Measurements from ENCODE around the gene ASAP2. TPM values are rescaled to one million over a fixed set of nuclear protein-coding genes. Genes with fewer than 3 reads are reported as not detected.

ASAP2 gene
- total RNA-seq, 1 experiment from 2014 or later: 12.6 TPM

DNA sequence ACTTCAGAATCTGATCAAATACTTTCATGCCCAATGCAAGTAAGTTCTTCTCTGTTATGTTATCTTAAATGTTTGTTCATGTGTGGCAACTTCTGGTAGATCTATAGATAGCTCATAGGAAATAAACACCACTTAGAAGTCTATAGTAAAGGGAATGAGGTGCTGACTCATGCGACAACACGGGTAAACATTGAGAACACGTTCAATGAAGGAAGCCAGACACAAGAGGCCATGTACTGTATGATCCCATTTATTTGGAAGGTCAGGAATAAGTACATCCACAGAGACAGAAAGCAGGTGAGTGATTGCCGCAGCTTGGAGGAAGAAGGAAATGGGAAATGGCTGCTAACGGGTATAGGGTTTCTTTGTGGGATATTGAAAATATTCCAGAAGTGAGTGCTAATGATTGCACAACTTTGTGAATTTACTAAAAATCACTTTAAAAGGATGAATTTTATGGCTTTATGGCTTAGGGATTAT, 121.3 kb downstream of the ASAP2 start:
- Histone ChIP-seq H3K27ac (ENCODE audit: insufficient read length, low read depth, low read length) (no peak overlapping the region), H3K23ac (ENCODE audit: insufficient read length, low read depth, low read length) (no peak overlapping the region), H4K5ac (ENCODE audit: insufficient read length, low read depth, low read length) (no peak overlapping the region), H2BK20ac (ENCODE audit: low read depth, low read length, poor library complexity, severe bottlenecking) (no peak overlapping the region), H3K14ac (ENCODE audit: insufficient read depth, low read length) (no peak overlapping the region), H3K56ac (ENCODE audit: insufficient read length, low read depth, low read length) (no peak overlapping the region), H3K9me3 (ENCODE audit: control insufficient read depth, low read depth, low read length) (no peaks in the 10 kb centered on the region), H2BK5ac (ENCODE audit: insufficient read length, low read length) (no peak overlapping the region), H3T11ph (ENCODE audit: low read length) (no peak overlapping the region), H2AFZ (ENCODE audit: low read length) (no peak overlapping the region), H3K79me1 (ENCODE audit: insufficient read depth, low read depth, low read length, poor library complexity, severe bottlenecking) (no peaks in the 10 kb centered on the region), H4K20me1 (ENCODE audit: control insufficient read depth, insufficient read depth, insufficient read length) (no peaks in the 10 kb centered on the region), H3K9ac (ENCODE audit: extremely low read depth, insufficient read length, low read length) (no peak overlapping the region), H3K4me1 (ENCODE audit: insufficient read depth, low read length) (0 out of 2 replicates have a peak, but pooled peaks cover 3% of the 10 kb centered on the region), H3K4me2 (ENCODE audit: insufficient read depth, insufficient read length, low read length) (no peak overlapping the region), H4K91ac (ENCODE audit: insufficient read length, low read depth, low read length) (no peak overlapping the region), H3K79me2 (ENCODE audit: insufficient read depth, low read length) (no peaks in the 10 kb centered on the region), H2AK5ac (ENCODE audit: insufficient read length, low read length) (no peak overlapping the region), H2BK12ac (ENCODE audit: insufficient read length, low read depth, low read length) (no peak overlapping the region), H3K27me3 (ENCODE audit: insufficient read depth, low read length) (no peaks in the 10 kb centered on the region), H3K18ac (ENCODE audit: insufficient read length, low read depth, low read length) (no peak overlapping the region), H2BK120ac (ENCODE audit: low read depth, low read length, poor library complexity, severe bottlenecking) (no peak overlapping the region), H2BK15ac (ENCODE audit: low read depth, low read length) (no peak overlapping the region), H3K23me2 (ENCODE audit: insufficient read length, low read depth, low read length, poor library complexity, severe bottlenecking) (no peaks in the 10 kb centered on the region), H4K8ac (replicated peaks; ENCODE audit: insufficient read length, low read depth, low read length) (no peak overlapping the region), H3K4ac (ENCODE audit: low read depth, low read length) (no peak overlapping the region)
- TF ChIP-seq CTCF (conservative IDR thresholded peaks at IDR 0.05): no peak
- Mint-ChIP-seq H3K4me3 (no peak overlapping the region), H3K4me1 (peaks cover 9 to 10% of the 10 kb centered on the region in 2 experiments), H3K9me3 (no peaks in the 10 kb centered on the region), H3K36me3 (ENCODE audit: insufficient read depth in 1 of 3, low read depth in 3 of 3) (peaks cover 4 to 13% (median 6%) of the 10 kb centered on the region in 3 experiments; a peak in 5 of 7 replicates), H3K27me3 (ENCODE audit: low read depth) (no peaks in the 10 kb centered on the region), H3K27ac (no peak overlapping the region)
- WGBS (ENCODE audit: extremely low coverage, insufficient read length, low lambda C conversion rate): no CpG with 5 or more reads among the region's 5 CpGs
- no peak for DNase-seq

Data from H9 (cell line).